Measurements from ENCODE around the gene RGS11. TPM values are rescaled to one million over a fixed set of nuclear protein-coding genes. Genes with fewer than 3 reads are reported as not detected.

RGS11 gene
- total RNA-seq, 1 experiment from 2014 or later = not detected

- Histone ChIP-seq H3K36me3 (ENCODE audit: insufficient read depth, low read length, poor library complexity, severe bottlenecking) (no peaks in the 10 kb centered on the region), H3K4me1 (ENCODE audit: insufficient read depth, low read length, poor library complexity, severe bottlenecking) (no peaks in the 10 kb centered on the region), H3K27me3 (replicated peaks; ENCODE audit: insufficient read depth, low read depth, low read length, poor library complexity) (no peaks in the 10 kb centered on the region), H3K9me3 (ENCODE audit: low read depth, low read length, poor library complexity, severe bottlenecking) (no peaks in the 10 kb centered on the region), H3K4me3 (ENCODE audit: low read depth, low read length, poor library complexity, severe bottlenecking) (no peak overlapping the region), H3K27ac (ENCODE audit: low read depth, low read length, poor library complexity, severe bottlenecking) (no peak overlapping the region)
- BruUV-seq (replicated peaks) = no TSS peak
- ChIA-PET POLR2A (ENCODE audit: low non-redundant PET) (no interaction called here), CTCF (no interaction called here)
- TF ChIP-seq CTCF (conservative IDR thresholded peaks at IDR 0.05; ENCODE audit: low read depth, low read length) = no peak
- TF ChIP-seq EZH2 (IDR thresholded peaks at IDR 0.05; ENCODE audit: borderline replicate concordance, low read depth, low read length, poor library complexity, severe bottlenecking) = no peak
- intact Hi-C loops (cut with micrococcal nuclease; ENCODE audit: unreplicated experiment) = no loop called here
- no peak for DNase-seq (ENCODE audit: low spot score)
Observed at GRCh38 chr16:296276-296675, 20.5 kb upstream of the RGS11 start.

- no peak overlapping the region for H3K27ac ChIP-seq (ENCODE audit: low read depth, low read length, poor library complexity, severe bottlenecking)
- no peaks in the 10 kb centered on the region for H3K4me1 ChIP-seq (ENCODE audit: insufficient read depth, low read length, poor library complexity, severe bottlenecking)
- DNase-seq (ENCODE audit: low spot score) = no peak
- H3K27me3 ChIP-seq (replicated peaks; ENCODE audit: insufficient read depth, low read depth, low read length, poor library complexity) = no peaks in the 10 kb centered on the region
- BruUV-seq (replicated peaks) = no TSS peak
- TF ChIP-seq EZH2 (IDR thresholded peaks at IDR 0.05; ENCODE audit: borderline replicate concordance, low read depth, low read length, poor library complexity, severe bottlenecking) (no peak), CTCF (conservative IDR thresholded peaks at IDR 0.05; ENCODE audit: low read depth, low read length) (no peak)
- H3K36me3 ChIP-seq (ENCODE audit: insufficient read depth, low read length, poor library complexity, severe bottlenecking) = peaks cover 10% of the 10 kb centered on the region
- H3K9me3 ChIP-seq (ENCODE audit: low read depth, low read length, poor library complexity, severe bottlenecking) = no peaks in the 10 kb centered on the region
- CTCF ChIA-PET = no interaction called here
- POLR2A ChIA-PET (ENCODE audit: low non-redundant PET) = no interaction called here
- H3K4me3 ChIP-seq (ENCODE audit: low read depth, low read length, poor library complexity, severe bottlenecking) = no peak overlapping the region
- intact Hi-C loops (cut with micrococcal nuclease; ENCODE audit: unreplicated experiment) = no loop called here
Observed at GRCh38 chr16:293043-293775, 17.5 kb upstream of the RGS11 start.

GRCh38 chr16:291539-291938 lies 15.8 kb upstream of the RGS11 start:
- TF ChIP-seq EZH2 (IDR thresholded peaks at IDR 0.05; ENCODE audit: borderline replicate concordance, low read depth, low read length, poor library complexity, severe bottlenecking) (no peak), CTCF (conservative IDR thresholded peaks at IDR 0.05; ENCODE audit: low read depth, low read length) (no peak)
- ChIA-PET CTCF (no interaction called here), POLR2A (ENCODE audit: low non-redundant PET) (no interaction called here)
- no TSS peak for BruUV-seq (replicated peaks)
- Histone ChIP-seq H3K4me3 (ENCODE audit: low read depth, low read length, poor library complexity, severe bottlenecking) (no peak overlapping the region), H3K27me3 (replicated peaks; ENCODE audit: insufficient read depth, low read depth, low read length, poor library complexity) (no peaks in the 10 kb centered on the region), H3K27ac (ENCODE audit: low read depth, low read length, poor library complexity, severe bottlenecking) (no peak overlapping the region), H3K4me1 (ENCODE audit: insufficient read depth, low read length, poor library complexity, severe bottlenecking) (no peaks in the 10 kb centered on the region), H3K9me3 (ENCODE audit: low read depth, low read length, poor library complexity, severe bottlenecking) (no peaks in the 10 kb centered on the region), H3K36me3 (ENCODE audit: insufficient read depth, low read length, poor library complexity, severe bottlenecking) (peaks cover 15% of the 10 kb centered on the region)
- intact Hi-C loops (cut with micrococcal nuclease; ENCODE audit: unreplicated experiment) = no loop called here
- DNase-seq (ENCODE audit: low spot score) = no peak
